Activated CD8-positive, alpha-beta memory T cell treated with anti-CD3 and anti-CD28 coated beads, Interleukin-2, amount 50 U/mL, for 1 hour (primary cell): ENCODE data around the gene C10orf67.
"Not testable (repeated sequence)": the region's sequence is repeated elsewhere in the genome, so short reads cannot be mapped to it uniquely, and the experiment has no call there.

Source experiments
- DNase-seq: peaks from one replicate; pipeline ENCODE4 v3.0.0-alpha.2; 2020; ENCODE audit errors: extremely low read depth

The C10orf67 gene

DNA sequence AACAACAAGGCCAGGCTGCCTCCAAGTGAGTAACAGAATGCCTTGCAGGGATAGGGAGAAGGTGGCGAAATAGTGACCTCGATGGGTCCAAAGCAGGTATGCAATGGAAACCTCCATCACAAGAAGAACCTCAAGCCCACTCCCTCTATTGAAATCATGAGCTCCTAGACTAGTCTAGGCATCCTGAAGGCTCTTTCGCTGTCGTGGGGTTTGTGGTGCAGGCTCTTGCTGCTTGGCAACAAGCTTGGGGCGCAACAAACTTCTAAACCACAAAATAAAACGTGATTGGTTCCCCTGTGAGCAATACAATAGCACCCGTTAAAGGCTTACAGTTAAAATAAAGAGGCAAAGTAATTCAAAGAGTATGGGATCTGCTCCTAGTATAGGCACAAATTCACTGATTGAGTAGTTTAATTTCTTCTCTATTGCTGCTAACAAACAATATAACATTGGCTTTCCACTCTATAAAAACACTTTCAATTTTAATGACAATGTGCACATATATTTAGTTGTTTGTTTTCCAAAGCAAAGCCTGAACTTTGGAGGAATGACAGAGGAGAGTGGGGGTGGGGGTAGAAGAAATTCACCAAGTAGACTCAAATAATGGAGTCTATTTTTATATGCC lies 64.1 kb downstream of the C10orf67 start:
- no peak for DNase-seq

DNA sequence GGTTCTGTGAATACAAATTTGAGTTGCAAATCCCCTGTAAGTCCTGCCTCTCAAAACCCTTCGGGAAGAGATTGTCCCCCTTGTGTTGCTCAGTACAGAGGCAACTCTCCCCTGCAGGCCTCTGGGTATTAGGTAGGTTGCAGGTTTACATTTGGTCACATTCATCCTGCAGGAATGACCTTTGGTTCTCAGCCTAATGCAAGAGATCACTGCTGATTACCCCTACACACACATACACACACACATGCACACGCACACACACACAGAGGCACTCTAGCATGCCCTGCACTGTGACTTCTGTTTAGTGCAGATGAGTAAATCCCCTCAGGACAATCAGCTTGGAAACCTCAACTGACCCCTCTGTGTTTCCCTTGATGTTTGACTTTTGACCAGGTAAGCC lies 69.2 kb downstream of the C10orf67 start:
- no peak for DNase-seq

DNA sequence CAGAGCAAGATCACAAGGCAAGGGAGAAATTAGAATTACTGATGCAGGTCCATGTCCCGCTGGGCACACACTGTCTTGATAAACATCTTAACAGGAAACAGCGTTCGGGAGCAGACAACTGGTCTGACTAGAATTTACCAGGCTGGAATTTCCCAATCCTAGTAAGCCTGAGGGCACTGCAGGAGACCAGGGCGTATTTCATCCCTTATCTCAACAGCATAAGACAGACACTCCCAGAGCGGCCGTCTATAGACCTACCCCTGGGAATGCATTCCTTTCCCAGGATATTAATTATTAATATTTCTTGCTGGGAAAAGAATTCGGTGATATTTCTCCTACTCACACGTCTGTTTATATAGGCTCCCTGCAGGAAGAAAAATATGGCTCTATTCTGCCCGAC lies 70.4 kb downstream of the C10orf67 start:
- not testable (repeated sequence) for DNase-seq

DNA sequence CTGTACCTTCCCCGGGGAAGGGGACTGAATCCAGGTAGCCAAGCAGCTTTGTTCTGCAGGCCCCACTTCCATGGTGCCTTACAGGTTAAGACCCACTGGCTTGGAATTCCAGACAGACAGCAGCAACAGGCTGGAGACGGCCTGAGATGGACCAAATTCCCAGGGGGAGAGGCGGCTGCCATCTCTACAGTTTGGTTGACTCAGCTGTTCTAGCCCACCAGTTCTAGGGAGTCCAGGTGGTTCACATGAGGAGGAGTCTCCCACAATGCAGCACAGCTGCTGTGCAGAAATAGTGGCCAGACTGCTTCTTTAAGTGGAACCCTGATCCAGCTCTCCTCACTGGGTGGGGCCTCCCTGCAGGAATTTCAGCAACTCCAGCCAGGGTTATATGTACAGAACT lies 74.1 kb downstream of the C10orf67 start:
- DNase-seq, result no peak

DNA sequence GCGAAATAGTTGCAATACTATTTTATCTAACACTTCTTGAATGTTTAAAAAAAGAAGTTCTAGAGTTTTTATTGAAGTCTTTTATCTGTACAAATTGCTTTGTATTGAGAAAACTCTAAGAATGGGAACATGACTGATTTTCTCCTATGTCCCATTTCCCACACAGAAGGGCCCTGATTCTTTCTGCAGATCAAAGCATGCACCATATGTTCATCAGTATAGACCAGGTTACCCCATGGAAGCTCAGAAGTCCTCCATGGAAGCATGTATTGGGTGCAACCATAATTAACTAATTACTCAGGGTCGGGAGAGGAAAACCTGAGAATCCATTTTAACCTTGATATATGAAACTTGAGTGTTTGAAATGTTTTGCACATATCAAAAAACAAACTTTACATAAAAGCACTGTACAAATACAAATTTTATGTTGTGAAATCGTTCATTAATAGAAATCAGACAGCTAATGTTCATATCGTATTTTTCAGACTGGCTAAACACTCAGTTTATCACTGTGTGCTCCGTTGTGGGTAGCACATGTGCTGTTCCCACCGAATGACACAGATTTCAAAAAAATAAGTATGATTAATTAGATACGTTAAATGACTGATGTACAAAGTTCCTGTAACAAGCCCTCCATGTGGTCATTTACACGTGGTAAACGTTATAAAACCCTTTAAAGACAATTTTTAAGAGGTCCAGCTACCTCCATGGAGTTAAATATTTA lies 81.0 kb downstream of the C10orf67 start:
- no peak for DNase-seq

DNA sequence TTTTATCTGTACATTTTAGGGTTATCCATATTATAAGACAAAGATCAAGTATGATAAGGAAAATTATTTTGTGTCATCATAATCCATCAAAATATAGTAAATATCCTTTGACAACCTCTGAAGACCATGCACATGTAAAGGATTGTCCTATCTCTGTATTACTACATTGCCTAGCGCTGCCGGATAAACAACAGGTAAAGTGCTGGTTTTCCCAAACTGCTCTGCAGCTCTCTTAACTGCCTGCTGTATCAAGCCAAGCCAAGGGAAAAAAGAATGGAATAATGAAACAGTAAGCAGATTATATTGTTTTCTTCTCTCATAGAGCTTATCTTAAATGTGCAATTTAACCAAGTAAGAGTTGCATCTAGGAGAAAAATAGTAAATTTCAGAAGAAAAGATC lies 81.7 kb downstream of the C10orf67 start:
- DNase-seq, result no peak

DNA sequence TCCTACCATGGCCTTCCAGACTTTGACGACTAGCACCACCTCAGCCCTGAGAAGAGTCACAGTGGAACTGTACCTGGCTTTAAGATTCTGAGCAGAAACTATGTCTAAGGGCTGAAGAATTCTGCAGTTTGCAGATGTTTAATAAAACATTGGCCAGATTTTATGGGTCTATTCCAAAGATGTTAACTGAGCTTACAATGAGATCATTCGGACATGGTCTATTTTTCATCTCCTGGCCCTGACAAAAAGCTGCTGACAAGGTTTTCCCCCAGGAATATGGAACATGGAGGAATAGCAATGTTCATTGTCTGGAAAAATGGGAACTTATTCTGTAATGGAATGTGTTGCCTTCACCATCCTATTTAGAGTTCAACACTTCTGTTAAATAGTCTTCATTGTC lies 86.1 kb downstream of the C10orf67 start:
- DNase-seq, result no peak

DNA sequence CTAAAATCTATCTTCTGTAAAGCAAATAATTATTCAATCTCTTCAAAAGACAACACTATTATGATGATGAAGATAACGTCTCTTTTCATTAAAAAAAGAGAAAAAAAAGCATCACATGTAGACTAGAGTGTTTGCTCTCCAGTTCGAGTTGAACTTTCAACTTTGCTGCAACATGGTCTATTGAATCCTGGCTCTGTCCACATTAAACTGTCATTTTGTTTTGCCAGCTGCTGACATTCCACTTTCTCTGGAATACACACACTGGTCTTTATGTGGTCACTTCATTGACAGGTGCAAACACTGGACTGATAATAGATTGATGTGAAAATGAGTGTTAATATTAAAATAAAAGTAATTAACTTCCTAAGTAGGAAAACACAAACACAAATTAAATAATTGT lies 90.8 kb downstream of the C10orf67 start:
- DNase-seq, result no peak

DNA sequence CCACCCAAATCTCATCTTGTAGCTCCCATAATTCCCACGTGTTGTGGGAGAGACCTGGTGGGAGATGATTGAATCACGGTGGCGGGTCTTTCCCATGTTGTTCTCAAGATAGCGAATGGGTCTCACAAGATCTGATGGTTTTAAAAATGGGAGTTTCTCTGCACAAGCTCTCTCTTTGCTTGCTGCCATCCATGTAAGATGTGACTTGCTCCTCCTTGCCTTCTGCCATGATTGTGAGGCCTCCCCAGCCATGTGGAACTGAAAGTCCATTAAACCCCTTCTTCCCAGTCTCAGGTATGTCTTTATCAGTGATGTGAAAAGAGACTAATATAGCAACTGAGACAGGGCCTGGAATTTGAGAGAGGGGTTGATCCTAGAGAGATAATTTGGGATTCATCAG lies 91.7 kb downstream of the C10orf67 start:
- DNase-seq, result not testable (repeated sequence)

DNA sequence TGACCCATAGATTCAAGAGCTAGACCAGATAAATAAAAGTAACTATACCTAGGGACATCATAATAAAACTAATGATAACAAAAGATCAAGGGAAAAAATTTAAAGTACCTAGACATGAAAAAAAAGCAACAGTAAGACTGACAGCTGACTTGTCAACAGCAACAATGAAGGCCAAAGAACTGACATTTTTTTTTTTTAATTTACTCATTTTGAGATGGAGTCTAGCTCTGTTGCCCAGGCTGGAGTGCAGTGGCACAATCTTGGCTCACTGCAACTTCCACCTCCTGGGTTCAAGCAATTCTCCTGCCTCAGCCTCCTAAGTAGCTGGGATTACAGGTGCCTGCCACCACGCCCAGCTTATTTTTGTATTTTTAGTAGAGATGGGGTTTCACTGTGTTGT lies 102.8 kb downstream of the C10orf67 start:
- not testable (repeated sequence) for DNase-seq

DNA sequence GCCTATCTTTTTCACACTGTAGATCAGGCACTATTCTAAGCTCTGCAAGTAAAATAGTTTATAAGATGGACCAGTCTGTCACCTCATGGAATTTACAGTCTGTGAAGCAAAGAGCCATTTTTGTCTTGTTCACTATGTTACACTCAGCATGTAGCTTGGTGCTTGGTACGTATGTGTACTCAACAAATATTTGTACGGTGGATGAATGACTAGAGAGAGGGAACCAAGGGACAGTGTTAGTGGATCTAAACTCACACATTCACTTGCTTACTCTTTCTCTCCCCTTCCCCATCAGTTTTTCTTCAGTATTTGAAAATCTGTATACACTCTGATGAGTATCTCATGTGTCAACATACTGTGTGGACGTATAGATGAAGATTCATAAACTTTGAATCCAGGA lies 106.6 kb downstream of the C10orf67 start:
- no peak for DNase-seq

DNA sequence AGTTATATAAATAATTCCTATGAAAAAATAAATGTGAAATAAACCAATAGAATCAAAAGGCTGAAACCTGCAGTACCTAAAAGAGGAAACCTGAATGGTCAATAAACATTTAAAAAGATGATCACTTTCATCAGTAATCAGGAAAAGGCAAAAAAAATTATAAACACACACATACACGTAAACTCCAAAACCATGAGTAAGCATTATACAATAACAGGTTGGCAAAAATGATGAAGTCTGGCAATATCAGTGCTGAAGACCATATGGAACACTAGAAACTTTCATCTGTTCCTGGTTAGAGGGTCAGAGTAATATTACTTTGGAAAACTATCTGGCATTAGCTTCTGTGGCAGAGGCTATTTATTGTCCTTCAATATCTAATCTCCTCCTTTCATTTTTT lies 114.0 kb downstream of the C10orf67 start:
- DNase-seq, result no peak

DNA sequence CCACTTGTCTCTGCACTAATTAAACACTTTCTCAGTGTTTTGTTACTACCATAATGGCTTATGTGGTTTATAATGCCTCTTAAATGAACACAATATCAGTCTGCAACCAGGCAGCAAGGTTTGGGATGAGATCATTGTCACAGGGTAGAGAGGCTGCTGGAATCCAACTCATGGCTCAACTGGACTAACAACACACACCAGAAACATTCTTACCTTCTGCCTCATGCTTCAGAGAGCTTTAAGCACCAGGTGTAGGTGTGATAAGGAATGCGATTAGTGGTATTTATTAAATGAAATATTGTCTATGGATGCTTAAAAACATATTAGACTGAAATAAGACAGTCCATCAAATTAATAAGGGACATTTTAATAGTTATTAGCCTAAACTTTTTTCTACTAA lies 127.1 kb downstream of the C10orf67 start:
- no peak for DNase-seq

DNA sequence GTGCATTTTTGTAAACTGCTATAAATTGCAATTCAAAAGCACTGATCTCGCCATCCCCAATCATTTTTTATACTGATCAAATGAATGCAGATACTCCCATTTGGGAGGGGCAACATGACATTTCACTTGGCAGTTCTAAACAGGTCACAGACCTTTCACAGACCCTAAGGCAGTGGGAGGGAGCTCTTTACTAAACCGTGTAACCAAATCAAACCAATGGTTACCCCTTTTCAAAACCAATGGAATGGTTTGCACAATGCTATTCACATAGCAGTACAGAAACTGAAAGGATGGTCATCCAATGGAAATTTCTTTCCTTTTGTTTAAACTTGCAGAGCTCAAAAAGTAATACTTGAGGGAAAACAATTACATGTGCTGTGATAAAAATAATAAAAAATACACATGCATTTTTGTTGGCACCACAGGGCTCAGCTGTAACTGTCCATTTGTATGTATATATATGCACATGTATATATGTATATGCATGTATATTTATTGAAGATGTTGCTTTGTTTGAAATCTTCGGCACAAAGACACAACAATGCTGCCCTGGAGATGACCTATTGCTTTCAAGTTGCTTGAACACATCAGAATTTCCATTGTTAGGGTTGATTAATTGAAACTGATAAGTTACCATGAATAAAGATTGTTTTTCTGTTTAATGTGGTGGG lies 138.5 kb downstream of the C10orf67 start:
- no peak for DNase-seq

DNA sequence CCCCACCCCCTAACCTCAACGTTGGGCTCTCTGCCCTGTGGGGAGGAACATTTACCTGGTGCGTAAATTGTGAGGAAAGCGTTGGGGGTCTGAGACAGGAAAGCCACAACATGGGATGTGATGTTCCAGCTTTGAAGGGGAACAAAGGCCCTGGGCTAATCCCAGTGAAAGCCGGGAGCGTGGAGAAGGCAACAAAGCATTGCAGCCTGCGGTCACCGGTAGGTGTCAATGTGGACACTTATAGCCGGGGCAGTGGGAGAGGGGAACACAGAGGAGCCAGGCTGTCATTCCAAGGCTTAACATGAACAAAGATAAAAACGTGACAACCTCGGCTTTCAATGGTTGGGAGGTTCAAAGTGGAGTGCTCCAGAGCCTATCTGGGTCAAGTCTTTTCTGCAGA lies 139.8 kb downstream of the C10orf67 start:
- no peak for DNase-seq

DNA sequence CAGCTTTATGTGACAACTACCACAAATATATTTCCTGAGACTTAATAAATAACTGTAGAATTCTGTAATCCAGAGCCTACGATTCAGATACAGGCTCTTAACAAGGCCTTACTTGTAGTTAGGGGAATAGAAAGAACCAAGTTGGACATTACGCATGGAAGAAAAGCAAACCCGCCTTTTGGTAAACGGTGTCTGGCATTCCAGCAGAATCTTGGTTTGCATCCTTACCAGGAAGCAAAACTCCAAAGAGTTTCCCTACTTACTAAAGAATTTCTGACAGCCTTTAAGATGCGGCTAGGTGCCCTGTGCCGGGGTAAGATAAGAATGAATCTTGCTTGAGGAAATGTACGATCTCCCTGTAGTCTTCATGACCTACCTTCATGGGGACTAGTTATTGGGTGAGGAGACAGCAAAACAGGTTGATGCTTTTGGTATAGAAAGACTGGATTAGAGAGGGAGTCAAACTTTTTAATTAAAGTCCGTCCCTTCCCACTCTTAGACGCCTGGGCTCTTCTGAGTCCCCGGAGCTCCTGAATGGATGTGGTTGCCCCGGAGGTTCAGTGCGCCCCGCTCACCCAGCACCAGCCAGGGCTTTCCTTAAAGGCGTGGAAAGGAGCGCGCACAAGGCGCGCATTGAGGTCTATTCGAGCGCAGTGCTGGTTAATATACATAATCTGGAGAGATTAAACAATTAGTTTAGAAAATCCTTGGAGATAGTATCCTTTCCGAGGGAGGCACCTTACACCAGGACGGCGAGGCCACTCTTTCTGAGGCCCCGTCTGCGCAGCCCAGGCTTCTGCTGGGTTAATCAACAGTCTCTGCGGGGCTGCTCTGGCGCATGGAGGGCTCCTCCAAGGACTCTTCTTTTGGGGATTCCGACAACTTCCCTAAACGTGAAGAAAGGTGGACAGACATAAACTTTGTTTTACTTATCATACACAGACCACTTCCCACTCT lies 140.9 kb downstream of the C10orf67 start:
- DNase-seq, result no peak

DNA sequence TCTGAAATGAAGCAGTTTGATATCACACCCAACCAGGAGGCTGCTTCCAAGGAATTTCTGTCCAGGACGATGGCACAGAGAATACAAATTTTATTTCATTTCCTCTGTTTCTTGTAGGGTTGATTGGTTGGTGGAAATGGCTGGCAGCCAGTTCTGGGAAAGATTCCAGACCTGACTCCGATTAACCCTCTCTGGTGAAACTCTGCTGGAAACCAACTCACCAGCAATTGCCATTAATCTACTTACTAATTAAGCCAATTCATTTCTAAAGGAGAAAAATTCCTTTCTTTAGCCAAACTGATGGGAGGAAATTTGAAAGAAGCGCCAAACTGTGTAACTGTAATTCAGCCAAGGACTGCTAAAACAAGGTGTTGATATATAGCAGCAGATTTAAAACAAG lies 141.8 kb downstream of the C10orf67 start:
- DNase-seq, result no peak

DNA sequence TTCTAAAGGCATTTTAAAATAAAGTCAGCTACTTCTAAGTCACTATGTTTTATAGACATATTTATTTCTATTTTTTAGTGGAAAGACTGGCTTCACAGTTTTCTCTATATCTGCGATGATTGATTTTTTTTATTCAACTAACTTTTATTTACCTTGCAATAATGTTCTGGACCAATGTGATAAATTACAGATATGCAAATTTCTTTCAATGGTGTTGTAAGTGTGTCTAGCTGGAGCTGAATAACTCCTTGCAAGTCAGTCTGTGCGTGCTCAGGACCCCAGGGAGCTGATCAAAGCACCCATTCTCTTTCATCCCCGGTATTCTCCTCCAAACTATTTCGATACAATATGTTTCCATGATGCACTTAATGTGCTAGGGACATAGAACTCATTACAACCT lies 142.8 kb downstream of the C10orf67 start:
- DNase-seq, result no peak

DNA sequence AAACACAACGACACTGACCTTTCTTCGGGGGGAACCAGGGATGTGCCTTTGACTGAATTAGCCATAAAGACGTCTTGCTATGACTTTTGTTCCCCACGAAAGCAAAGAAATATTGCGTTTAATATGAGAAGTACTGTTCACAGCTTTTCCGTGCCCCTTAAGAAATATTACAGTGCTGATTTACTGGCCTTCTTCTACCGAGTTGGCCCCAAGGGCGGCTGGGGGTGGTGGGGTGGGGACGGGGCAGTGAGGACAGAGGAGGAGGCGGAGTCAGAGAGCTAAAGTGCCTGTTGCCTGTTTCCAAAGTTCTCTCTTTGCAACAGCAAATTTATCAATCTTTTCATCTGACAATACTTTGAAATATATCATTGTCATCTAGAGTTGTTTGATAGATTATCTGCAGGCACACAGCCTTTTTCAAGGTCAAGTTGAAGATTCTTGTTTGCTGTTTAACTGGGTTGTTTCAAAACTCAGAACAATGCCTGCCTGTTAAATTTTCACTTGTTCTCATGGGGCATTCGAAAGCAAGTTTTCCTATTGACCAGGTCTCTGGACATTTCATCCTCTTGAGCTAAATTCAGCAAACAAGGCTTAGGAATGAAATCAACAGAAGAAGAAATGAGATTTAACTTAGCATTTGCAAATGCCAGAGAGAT lies 143.5 kb downstream of the C10orf67 start:
- no peak for DNase-seq

DNA sequence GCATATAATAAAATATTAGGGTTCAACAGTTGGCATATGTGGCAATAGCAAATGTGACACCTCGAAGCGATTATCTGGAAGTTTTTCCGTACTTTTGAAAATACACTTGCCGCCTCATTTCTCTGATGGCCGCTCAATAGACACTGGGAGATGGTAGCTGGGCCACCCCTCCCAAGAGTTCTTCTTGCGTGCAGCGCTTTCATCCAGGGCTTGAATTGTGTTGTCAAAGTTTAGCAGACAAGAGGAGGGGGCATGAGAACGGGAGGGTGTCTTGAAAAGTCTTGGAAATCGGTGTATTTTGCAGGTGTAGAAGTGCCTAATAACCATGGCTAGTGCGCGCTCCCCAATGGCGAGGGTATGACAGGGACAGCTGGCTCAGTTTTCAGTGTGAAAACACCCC lies 144.0 kb downstream of the C10orf67 start:
- DNase-seq, result no peak

DNA sequence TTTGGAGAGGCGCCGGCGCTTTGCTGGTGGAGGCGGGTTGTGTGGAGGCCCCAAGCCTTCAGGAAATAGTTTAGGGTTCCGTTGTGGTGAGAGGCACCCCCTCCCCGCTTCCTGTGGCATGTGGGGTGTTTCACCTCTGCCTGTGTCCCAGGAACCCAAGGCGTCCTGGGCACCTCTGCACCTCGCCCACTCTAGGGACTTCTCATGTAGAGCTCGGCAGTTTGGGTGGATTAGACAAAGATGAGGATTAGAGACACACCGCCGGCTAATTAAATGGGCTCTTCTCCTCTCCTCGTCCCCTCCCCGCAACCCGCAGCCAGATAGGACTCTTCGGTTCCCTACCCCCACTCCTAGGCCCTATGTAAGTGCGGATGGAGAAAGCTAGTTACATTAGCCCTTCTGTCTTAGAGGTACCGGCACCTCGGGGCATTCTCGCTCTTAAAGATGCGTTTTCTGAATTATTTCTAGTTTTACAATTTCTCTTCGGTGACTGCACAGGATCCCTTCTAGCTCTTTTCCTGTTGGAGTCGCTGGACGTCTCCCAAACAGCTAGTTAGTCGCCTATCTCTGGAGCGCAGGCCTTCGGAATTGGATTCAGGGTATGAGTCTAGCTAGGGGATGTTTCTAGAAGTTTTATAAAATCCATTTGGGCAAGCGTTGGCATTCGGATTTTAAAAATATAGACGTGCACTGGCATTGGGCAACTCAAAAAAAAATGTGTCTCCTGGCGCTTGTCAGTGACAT lies 144.7 kb downstream of the C10orf67 start:
- DNase-seq, result no peak
